Brain microvascular endothelial cell (primary cell): ENCODE data around the gene USP7.

Experiments
- DNase-seq: peaks from one replicate; pipeline ENCODE4 v3.0.0-alpha.2; 2020
- H3K27ac ChIP-seq: fragments of 250-450 bp; sonication (Bioruptor Pico); 2 replicates; pipeline ENCODE4 v1.5.1; 2020; ENCODE audit warnings: mild to moderate bottlenecking, moderate library complexity
- H3K27me3 ChIP-seq: fragments of 250-450 bp; sonication (Bioruptor Pico); replicated peaks from 2 replicates; pipeline ENCODE4 v1.5.1; 2020; ENCODE audit warnings: mild to moderate bottlenecking
- H3K36me3 ChIP-seq: fragments of 250-450 bp; sonication (Bioruptor Pico); replicated peaks from 2 replicates; pipeline ENCODE4 v1.5.1; 2020; ENCODE audit warnings: mild to moderate bottlenecking
- H3K4me3 ChIP-seq: 2 replicates; pipeline ENCODE4 v1.5.1; 2011; ENCODE audit warnings: low read depth, mild to moderate bottlenecking, control low read depth, low read length, moderate library complexity
- CTCF ChIP-seq: IDR thresholded peaks from 2 replicates; pipeline ENCODE4 v1.5.1; 2011; ENCODE audit warnings: low read depth, mild to moderate bottlenecking, moderate library complexity, low read length, control low read depth, inconsistent platforms; ENCODE audit errors: missing control alignments
- in situ Hi-C: cut with HindIII; loops from 2 replicates; pipeline ENCODE4 v1.10.0; 2017; ENCODE audit warnings: low sequenced_read_pairs, low pct_ligation_motif_present

USP7 gene

GRCh38 chr16:8900343-8900742 is 63.4 kb downstream of the USP7 start:
- no peak for DNase-seq
- peaks cover 84% of the 10 kb centered on the region for H3K36me3 ChIP-seq

GRCh38 chr16:8899709-8900317 is 63.9 kb downstream of the USP7 start:
- in situ Hi-C loops: no loop called here
- Histone ChIP-seq H3K36me3 (peaks cover 86% of the 10 kb centered on the region), H3K27ac (no peak overlapping the region), H3K27me3 (no peaks in the 10 kb centered on the region), H3K4me3 (no peak overlapping the region)
- no peak for TF ChIP-seq CTCF
- DNase-seq: no peak

More at GRCh38 chr16:8900343-8900742, 63.4 kb downstream of the USP7 start:
- no peak overlapping the region for H3K27ac ChIP-seq
- no peak overlapping the region for H3K4me3 ChIP-seq
- H3K27me3 ChIP-seq: no peaks in the 10 kb centered on the region
- TF ChIP-seq CTCF: no peak
- in situ Hi-C loops: no loop called here

- H3K27ac ChIP-seq: no peak overlapping the region
- H3K27me3 ChIP-seq: no peaks in the 10 kb centered on the region
- in situ Hi-C loops: no loop called here
- no peak for TF ChIP-seq CTCF
- H3K4me3 ChIP-seq: no peak overlapping the region
- peaks cover 87% of the 10 kb centered on the region for H3K36me3 ChIP-seq
- no peak for DNase-seq
Measured at GRCh38 chr16:8898660-8899318, 64.9 kb downstream of the USP7 start.

- no peak overlapping the region for H3K4me3 ChIP-seq
- no peak for DNase-seq
- peaks cover 76% of the 10 kb centered on the region for H3K36me3 ChIP-seq
Measured at GRCh38 chr16:8894736-8895334, 68.9 kb downstream of the USP7 start.

GRCh38 chr16:8893976-8894690 is 69.6 kb downstream of the USP7 start:
- Histone ChIP-seq H3K27me3 (no peaks in the 10 kb centered on the region), H3K27ac (no peak overlapping the region), H3K4me3 (no peak overlapping the region), H3K36me3 (peaks cover 69% of the 10 kb centered on the region)
- no peak for TF ChIP-seq CTCF
- in situ Hi-C loops: no loop called here
- no peak for DNase-seq

More at GRCh38 chr16:8894736-8895334, 68.9 kb downstream of the USP7 start:
- H3K27me3 ChIP-seq: no peaks in the 10 kb centered on the region
- TF ChIP-seq CTCF: no peak
- in situ Hi-C loops: no loop called here
- H3K27ac ChIP-seq: no peak overlapping the region
